Thoracic aorta (tissue), 2 donors: Measurements from ENCODE around the gene LRRC9. TPM values are rescaled to one million over a fixed set of nuclear protein-coding genes. Genes with fewer than 3 reads are reported as not detected.
A peak's percentile ranks its signal among the peaks of the same experiment; 100 is the strongest.

Experiments
- ATAC-seq: fragments of 150-250 bp; one replicate; pipeline ENCODE4 v1.8.0; 2017; ENCODE audit warnings: low read depth; ENCODE audit not compliant: insufficient number of reproducible peaks, low FRiP score
- DNase-seq: peaks from one replicate; pipeline ENCODE4 v3.0.0-alpha.2; 2020; ENCODE audit warnings: low spot score
- H3K27ac ChIP-seq, 2 donors: fragments of 200-600 bp; sonication (generic); 1 replicate in 1 of 2; 2 replicates in 1 of 2; pipeline ENCODE4 v1.5.1; 2016; ENCODE audit warnings: mild to moderate bottlenecking in 2 of 2, moderate library complexity in 2 of 2
- H3K27me3 ChIP-seq: fragments of 200-600 bp; sonication (generic); replicated peaks from 2 replicates; pipeline ENCODE4 v1.6.0; 2016; ENCODE audit warnings: mild to moderate bottlenecking; ENCODE audit not compliant: insufficient read depth
- H3K36me3 ChIP-seq: fragments of 200-600 bp; sonication (generic); one replicate; pipeline ENCODE4 v1.5.1; 2016
- H3K4me1 ChIP-seq, 2 donors: fragments of 200-600 bp; sonication (generic); 1 replicate in 1 of 2; 2 replicates in 1 of 2; pipeline versions ENCODE4 v1.5.1 to v1.6.0; 2016; ENCODE audit warnings: low read depth in 2 of 2, mild to moderate bottlenecking in 1 of 2; ENCODE audit not compliant: control insufficient read depth in 1 of 2
- H3K4me3 ChIP-seq: fragments of 200-600 bp; sonication (generic); 2 replicates; pipeline ENCODE4 v1.5.1; 2016; ENCODE audit warnings: mild to moderate bottlenecking
- H3K9me3 ChIP-seq: fragments of 200-600 bp; sonication (generic); 2 replicates; pipeline ENCODE4 v1.5.1; 2016
- CTCF ChIP-seq: fragments of 200-600 bp; sonication (generic); IDR thresholded peaks from one replicate; pipeline ENCODE4 v1.5.1; 2019; ENCODE audit warnings: antibody characterized with exemption
- total RNA-seq, 2 donors: library from RNA; depleted of rRNA; stranded (reverse); fragments of >200 nt; gene quantifications; one replicate each; pipeline versions ENCODE4 v1.1.0 to v1.2.3, GENCODE V29; 2016

Gene LRRC9
- total RNA-seq, 2 donors from 2014 or later = not detected

GRCh38 chr14:60087668-60088067 lies 167.7 kb downstream of the LRRC9 start:
- no peaks in the 10 kb centered on the region for H3K27me3 ChIP-seq
- no peak for ATAC-seq
- H3K27ac ChIP-seq = no peak overlapping the region
- no peak for TF ChIP-seq CTCF
- DNase-seq = no peak
- H3K9me3 ChIP-seq = no peaks in the 10 kb centered on the region
- H3K4me3 ChIP-seq = no peak overlapping the region
- H3K36me3 ChIP-seq = no peaks in the 10 kb centered on the region
- H3K4me1 ChIP-seq = no peaks in the 10 kb centered on the region

DNA sequence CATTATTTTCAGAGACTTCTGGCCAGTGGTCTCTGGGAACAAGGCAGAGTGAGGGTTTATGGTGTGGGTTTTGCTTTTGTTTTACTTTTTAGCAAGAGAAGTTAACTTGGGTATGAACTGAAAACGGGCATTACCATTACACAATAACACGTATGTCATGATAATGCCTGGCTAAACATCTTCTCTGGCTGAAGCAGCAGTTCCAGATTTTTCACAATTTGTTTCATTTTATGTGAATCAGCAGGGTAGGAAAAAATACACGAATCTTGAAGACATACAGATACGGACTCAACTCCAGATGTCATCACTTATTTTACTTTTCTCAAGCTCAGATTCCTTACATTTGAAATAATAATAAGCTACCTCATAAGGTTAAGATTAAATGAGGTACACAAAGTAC lies 169.3 kb downstream of the LRRC9 start:
- Histone ChIP-seq H3K36me3 (no peaks in the 10 kb centered on the region), H3K4me3 (no peak overlapping the region), H3K4me1 (peaks cover 11 to 14% of the 10 kb centered on the region in 2 donors), H3K27ac (no peak overlapping the region), H3K9me3 (no peaks in the 10 kb centered on the region), H3K27me3 (no peaks in the 10 kb centered on the region)
- ATAC-seq = no peak
- TF ChIP-seq CTCF = no peak
- DNase-seq = no peak

DNA sequence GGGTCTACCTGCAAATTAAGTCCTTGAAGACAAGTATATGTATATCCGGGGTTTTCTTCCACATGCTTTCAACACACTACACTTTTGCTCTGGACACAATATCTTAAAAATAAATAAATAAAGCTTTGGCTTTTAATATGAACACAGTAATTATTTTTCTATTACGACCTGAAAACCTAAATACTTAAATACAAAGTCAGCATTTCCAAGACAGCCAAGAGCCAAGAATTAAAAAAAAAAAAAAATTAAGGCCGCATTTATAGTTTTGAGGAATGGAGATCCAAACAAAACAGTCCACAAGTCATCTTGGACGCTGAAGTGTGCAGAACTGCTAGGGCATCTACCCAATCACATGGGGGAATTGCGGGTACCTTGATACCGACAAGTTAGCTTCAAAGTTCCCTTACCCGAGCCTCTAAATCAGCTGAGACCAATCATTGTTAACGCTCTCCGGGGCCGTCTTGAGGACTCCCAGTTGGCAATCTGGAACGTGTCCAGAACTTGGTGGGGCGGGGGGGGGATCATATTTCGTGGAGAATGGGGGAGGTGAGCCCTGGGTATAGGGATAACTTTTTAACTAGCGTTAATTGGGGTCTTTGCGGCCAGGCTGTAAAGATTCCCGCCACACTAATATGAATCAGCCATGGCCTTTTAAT lies 171.0 kb downstream of the LRRC9 start:
- no peaks in the 10 kb centered on the region for H3K27me3 ChIP-seq
- no peaks in the 10 kb centered on the region for H3K9me3 ChIP-seq
- DNase-seq (no peak), ATAC-seq (peak; percentile 1)
- TF ChIP-seq CTCF = no peak
- peak overlapping the region; percentile 95 for H3K4me3 ChIP-seq
- H3K36me3 ChIP-seq = no peaks in the 10 kb centered on the region
- H3K4me1 ChIP-seq = peaks cover 17 to 29% of the 10 kb centered on the region in 2 donors
- peak overlapping the region; percentile 90 to 98 for H3K27ac ChIP-seq

DNA sequence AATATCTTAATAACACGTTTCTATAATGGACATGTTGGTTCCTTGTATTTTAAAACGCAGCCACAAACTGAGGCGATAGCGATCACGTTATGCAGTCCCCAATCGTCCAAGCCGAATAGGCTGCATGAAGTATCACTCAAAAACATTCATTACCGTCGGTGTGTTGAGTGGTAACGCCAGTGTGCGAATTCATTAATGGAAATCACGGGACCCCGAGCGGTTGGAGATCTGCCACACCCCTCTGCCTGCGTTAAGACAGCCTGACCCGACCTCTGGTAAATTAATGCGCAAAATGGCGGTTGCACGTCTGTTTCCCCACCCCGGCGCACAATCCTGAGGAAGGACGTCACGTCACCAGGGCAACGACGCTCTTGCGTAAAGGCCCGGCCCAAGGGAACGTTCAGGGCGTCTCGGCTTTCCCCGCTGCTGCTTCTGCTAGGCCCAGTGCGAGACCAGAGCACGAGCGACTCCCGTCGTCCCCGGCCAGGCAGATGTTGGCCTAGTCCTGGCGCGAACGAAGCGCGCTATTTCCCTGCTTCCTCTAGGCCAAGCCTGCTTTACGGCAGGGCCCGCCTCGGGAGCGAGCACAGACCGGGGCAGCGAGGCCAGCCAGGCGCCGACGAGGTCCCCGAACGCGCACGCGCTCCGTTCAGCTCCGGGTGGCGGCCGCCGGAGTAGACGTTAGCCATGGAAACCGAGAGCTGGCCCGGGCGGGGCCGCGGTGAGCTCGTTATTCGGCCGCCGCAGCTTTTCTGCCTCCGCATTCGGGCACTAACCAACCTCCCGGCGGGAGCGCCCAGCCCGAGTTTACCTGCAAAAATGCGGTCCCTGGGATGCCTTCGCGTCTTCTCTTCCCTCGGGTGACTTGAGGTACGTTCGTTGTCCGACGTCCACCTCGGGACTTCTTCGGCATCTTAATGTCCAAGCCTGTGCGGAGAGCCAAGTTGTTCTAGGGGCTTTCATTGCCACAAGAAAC lies 171.9 kb downstream of the LRRC9 start, which contains the start of gene PCNX4:
TSS of gene PCNX4 (plus strand) at position 374 of the 976 bp plus-strand sequence. CDS start 15,716 bp downstream, outside the sequence.
- Histone ChIP-seq H3K4me3 (peak within 1 kb of the TSS; percentile 95), H3K27me3 (no peaks in the 10 kb centered on the region), H3K9me3 (no peaks in the 10 kb centered on the region), H3K27ac (peak within 1 kb of the TSS; percentile 90 to 98), H3K4me1 (peaks cover 17 to 29% of the 10 kb centered on the region in 2 donors), H3K36me3 (no peaks in the 10 kb centered on the region)
- ATAC-seq = peak; percentile 97
- DNase-seq = peak; percentile 90
- no peak for TF ChIP-seq CTCF

- H3K27me3 ChIP-seq = no peaks in the 10 kb centered on the region
- TF ChIP-seq CTCF = no peak
- no peaks in the 10 kb centered on the region for H3K9me3 ChIP-seq
- H3K36me3 ChIP-seq = no peaks in the 10 kb centered on the region
- DNase-seq = no peak
- peak overlapping the region; percentile 90 to 98 for H3K27ac ChIP-seq
- ATAC-seq = peak; percentile 22
- H3K4me1 ChIP-seq = peaks cover 17 to 29% of the 10 kb centered on the region in 2 donors
- peak overlapping the region; percentile 95 for H3K4me3 ChIP-seq
Observed at GRCh38 chr14:60092526-60092920, 172.6 kb downstream of the LRRC9 start.
